ENCODE results near the gene ZNF436. TPM values are rescaled to one million over a fixed set of nuclear protein-coding genes. Genes with fewer than 3 reads are reported as not detected.

The ZNF436 gene
- total and polyA plus RNA-seq, 9 of the 15 experiments (the other 6 are each of a cell fraction or from before 2014, with no cell fraction given) = 2.1 to 11.3 (median 6.8) TPM

GRCh38 chr1:23405946-23406345, 36.3 kb upstream of the ZNF436 start (continued):
- TF ChIP-seq YY1 (IDR thresholded peaks at IDR 0.05; ENCODE audit: borderline replicate concordance in 1 of 3, control insufficient read depth in 1 of 3, extremely low read depth in 1 of 3, insufficient read depth in 3 of 3, insufficient read length in 1 of 3, insufficient replicate concordance in 2 of 3, low read depth in 1 of 3, low read length in 2 of 3) (peak in 1 of 3 experiments; percentile 79), ATF1 (CRISPR knock-in tag; IDR thresholded peaks at IDR 0.05) (no peak), ATF1 (tag; IDR thresholded peaks at IDR 0.05) (no peak)

GRCh38 chr1:23403735-23404486, 34.3 kb upstream of the ZNF436 start:
- Histone ChIP-seq H3K9ac (ENCODE audit: insufficient read depth in 1 of 2, low read depth in 2 of 2, low read length in 2 of 2) (peak overlapping the region; percentile 16 to 81), H3K4me3 (peak overlapping the region; percentile 9; the same call in 1 of the 2 replicates), H3K79me2 (ENCODE audit: control insufficient read depth, insufficient read depth, low read length) (no peaks in the 10 kb centered on the region), H3K9me1 (ENCODE audit: control insufficient read depth, insufficient read depth, low read length) (no peaks in the 10 kb centered on the region), H3K9me3 (replicated peaks; ENCODE audit: control insufficient read depth, insufficient read depth, low read depth, low read length) (no peaks in the 10 kb centered on the region; the same call in 1 of the 2 replicates), H2AFZ (ENCODE audit: low read depth, low read length) (peak overlapping the region; percentile 90), H4K20me1 (replicated peaks; ENCODE audit: control insufficient read depth, insufficient read depth, low read length) (no peaks in the 10 kb centered on the region), H3K4me2 (ENCODE audit: insufficient read depth, low read length) (peak overlapping the region; percentile 65), H3K27ac (ENCODE audit: extremely low read depth, low read depth, low read length) (peak overlapping the region; percentile 33; the same call in 2 of the 3 replicates), H3K36me3 (ENCODE audit: control insufficient read depth, insufficient read depth, low read length) (no peaks in the 10 kb centered on the region), H3K4me1 (replicated peaks in 1 of 2; ENCODE audit: control insufficient read depth in 2 of 2, insufficient read depth in 2 of 2, low read length in 2 of 2) (peaks cover 5 to 18% of the 10 kb centered on the region in 2 experiments), H3K27me3 (ENCODE audit: control insufficient read depth in 2 of 2, insufficient read depth in 2 of 2, low read length in 2 of 2) (no peaks in the 10 kb centered on the region)
- in situ Hi-C loops (cut with MboI) (loop anchor here (5.0 kb wide), 1 partner anchor 62 kb away; the partner anchor contains the start of gene HNRNPR), intact Hi-C loops (cut with micrococcal nuclease) (loop anchor here (1.0 to 10.0 kb wide), 6 partner anchors 35 to 319 kb away; partner anchors contain the start of genes HNRNPR, HTR1D and ZNF436)
- BruUV-seq (replicated peaks) = no TSS peak
- DNase-seq (ENCODE audit: extremely low read depth in 1 of 4, low spot score in 3 of 4) (peak; percentile 87 to 92 (median 88)), ATAC-seq (peak; percentile 93), FAIRE-seq (peak; percentile 86)
- POLR2A ChIA-PET = interaction anchor here (0.5 to 1.9 kb wide), 16 partner anchors 9 to 328 kb away, joined by 3 to 9 read pairs (median 4); partner anchors contain the start of genes E2F2 and ZNF436
- WGBS (ENCODE audit: insufficient coverage, low coverage, missing lambda C conversion rate) = 14% methylated on average over 19 of the region's 19 CpGs
- CTCF ChIA-PET (ENCODE audit: low intra/inter-chr PET ratio) = interaction anchor here (0.6 to 1.1 kb wide), 5 partner anchors 35 to 1219 kb away, joined by 3 to 6 read pairs (median 4); no protein-coding TSS in a partner anchor
- peak in 1 of 2 experiments; percentile 65; a peak in 1 of 4 replicates for TF ChIP-seq TBL1XR1 (IDR thresholded peaks at IDR 0.05; ENCODE audit: low read length in 2 of 2)
- peak; percentile 93 to 98 (median 98) for TF ChIP-seq CTCF (IDR thresholded peaks at IDR 0.05 in 2 of 3, conservative IDR thresholded peaks at IDR 0.05 in 1 of 3; ENCODE audit: insufficient read depth in 2 of 3, low read depth in 1 of 3, low read length in 3 of 3)
- peak in 1 of 3 experiments; percentile 74; a peak in 2 of 6 replicates for TF ChIP-seq ZBTB11 (CRISPR knock-in tag; IDR thresholded peaks at IDR 0.05)
- no peak for TF ChIP-seq ESRRB (CRISPR knock-in tag; IDR thresholded peaks at IDR 0.05; ENCODE audit: borderline replicate concordance)
- no peak for TF ChIP-seq GATAD2A (IDR thresholded peaks at IDR 0.05)
- no peak for TF ChIP-seq ZNF41 (CRISPR knock-in tag; conservative IDR thresholded peaks at IDR 0.05)
- TF ChIP-seq CEBPG (CRISPR knock-in tag; IDR thresholded peaks at IDR 0.05) = no peak
- TF ChIP-seq CEBPG (tag; conservative IDR thresholded peaks at IDR 0.05 in 1 of 2, IDR thresholded peaks at IDR 0.05 in 1 of 2) = no peak
- 0 out of 2 replicates have a peak, but pooled peaks have one; percentile 19 for TF ChIP-seq CREB1 (IDR thresholded peaks at IDR 0.05)
- TF ChIP-seq CREB1 (CRISPR knock-in tag; IDR thresholded peaks at IDR 0.05) = no peak; the same call in 1 of the 2 replicates
